HEK293T (cell line): ENCODE data around the gene GALNT18.

Experiments used
- ARNT ChIP-seq: fragments of 450-650 bp; IDR thresholded peaks from 2 replicates; pipeline ENCODE4 v1.6.1; 2017; ENCODE audit warnings: mild to moderate bottlenecking
- BHLHE40 ChIP-seq: fragments of 450-650 bp; IDR thresholded peaks from 2 replicates; pipeline ENCODE4 v1.6.1; 2016; ENCODE audit warnings: mild to moderate bottlenecking, moderate library complexity, borderline replicate concordance
- FOXK2 ChIP-seq: fragments of 450-650 bp; IDR thresholded peaks from 2 replicates; pipeline ENCODE4 v1.6.1; 2016; ENCODE audit warnings: mild to moderate bottlenecking
- FOXM1 ChIP-seq: fragments of 450-650 bp; IDR thresholded peaks from 2 replicates; pipeline ENCODE4 v1.6.1; 2017; ENCODE audit warnings: mild to moderate bottlenecking, borderline replicate concordance
- HDGF ChIP-seq: fragments of 450-650 bp; IDR thresholded peaks from 2 replicates; pipeline ENCODE4 v1.6.1; 2017; ENCODE audit warnings: antibody characterized with exemption, borderline replicate concordance
- L3MBTL2 ChIP-seq: fragments of 450-650 bp; conservative IDR thresholded peaks from 2 replicates; pipeline ENCODE4 v1.6.1; 2016; ENCODE audit warnings: mild to moderate bottlenecking
- LEF1 ChIP-seq: fragments of 450-650 bp; IDR thresholded peaks from 2 replicates; pipeline ENCODE4 v1.6.1; 2017; ENCODE audit warnings: mild to moderate bottlenecking, borderline replicate concordance
- SP1 ChIP-seq: fragments of 450-650 bp; IDR thresholded peaks from 2 replicates; pipeline ENCODE4 v1.6.1; 2017
- SUZ12 ChIP-seq: fragments of 450-650 bp; IDR thresholded peaks from 2 replicates; pipeline ENCODE4 v1.6.1; 2016; ENCODE audit warnings: mild to moderate bottlenecking
- TARDBP ChIP-seq: fragments of 450-650 bp; IDR thresholded peaks from 2 replicates; pipeline ENCODE4 v1.6.1; 2016
- ZNF384 ChIP-seq: fragments of 450-650 bp; IDR thresholded peaks from 2 replicates; pipeline ENCODE4 v1.6.1; 2016

DNA sequence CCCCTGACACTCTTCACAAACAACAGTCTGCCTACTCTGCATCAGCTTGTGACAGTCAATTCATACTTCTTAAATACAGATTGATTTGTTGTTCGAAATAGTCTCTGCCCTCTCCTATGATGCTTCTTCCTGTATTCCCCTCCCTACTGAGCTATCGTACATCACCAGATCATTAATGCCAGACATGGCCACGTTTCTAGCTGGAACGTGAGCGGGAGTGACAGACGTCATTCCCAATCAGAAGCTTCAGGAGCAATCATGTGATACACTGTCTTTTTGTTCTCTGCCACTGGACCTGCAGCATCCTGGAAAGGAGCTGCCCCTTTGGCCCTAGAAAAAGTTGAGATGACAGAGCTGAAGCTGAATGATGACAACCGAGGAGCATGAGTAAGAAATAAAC is 317.3 kb downstream of the GALNT18 start:
- no peak for TF ChIP-seq BHLHE40
- TF ChIP-seq SUZ12: no peak
- TF ChIP-seq FOXM1: no peak
- TF ChIP-seq ARNT: no peak
- no peak for TF ChIP-seq HDGF
- TF ChIP-seq SP1: no peak
- no peak for TF ChIP-seq ZNF384
- TF ChIP-seq TARDBP: no peak
- no peak for TF ChIP-seq L3MBTL2
- TF ChIP-seq FOXK2: no peak
- no peak for TF ChIP-seq LEF1
